Measurements from ENCODE around the gene PARD3.

The PARD3 gene

GRCh38 chr10:34565934-34566333, 249.2 kb downstream of the PARD3 start:
- no peak for DNase-seq

- DNase-seq, result no peak
Observed at GRCh38 chr10:34558093-34558583, 257.0 kb downstream of the PARD3 start.

GRCh38 chr10:34557173-34557572, 257.9 kb downstream of the PARD3 start:
- DNase-seq, result no peak

GRCh38 chr10:34555653-34556052, 259.4 kb downstream of the PARD3 start:
- no peak for DNase-seq

GRCh38 chr10:34553747-34554146, 261.3 kb downstream of the PARD3 start:
- no peak for DNase-seq

- no peak for DNase-seq
Observed at GRCh38 chr10:34551295-34551694, 263.8 kb downstream of the PARD3 start.

- no peak for DNase-seq
Observed at GRCh38 chr10:34549953-34550352, 265.1 kb downstream of the PARD3 start.

- no peak for DNase-seq
Observed at GRCh38 chr10:34549001-34549400, 266.1 kb downstream of the PARD3 start.

- no peak for DNase-seq
Observed at GRCh38 chr10:34548466-34548865, 266.6 kb downstream of the PARD3 start.

- no peak for DNase-seq
Observed at GRCh38 chr10:34547695-34548094, 267.4 kb downstream of the PARD3 start.

GRCh38 chr10:34547291-34547690, 267.8 kb downstream of the PARD3 start:
- no peak for DNase-seq

GRCh38 chr10:34544400-34544799, 270.7 kb downstream of the PARD3 start:
- DNase-seq, result no peak

GRCh38 chr10:34543716-34544115, 271.4 kb downstream of the PARD3 start:
- DNase-seq, result no peak

GRCh38 chr10:34540492-34540891, 274.6 kb downstream of the PARD3 start:
- DNase-seq, result no peak

- no peak for DNase-seq
Observed at GRCh38 chr10:34539533-34540315, 275.4 kb downstream of the PARD3 start.

GRCh38 chr10:34538281-34538829, 276.7 kb downstream of the PARD3 start:
- DNase-seq, result no peak

- DNase-seq, result no peak
Observed at GRCh38 chr10:34537629-34538231, 277.4 kb downstream of the PARD3 start.

- no peak for DNase-seq
Observed at GRCh38 chr10:34535872-34536271, 279.2 kb downstream of the PARD3 start.

GRCh38 chr10:34530778-34531177, 284.3 kb downstream of the PARD3 start:
- no peak for DNase-seq

- DNase-seq, result no peak
Observed at GRCh38 chr10:34528320-34528719, 286.8 kb downstream of the PARD3 start.

GRCh38 chr10:34526758-34527730, 288.1 kb downstream of the PARD3 start:
- DNase-seq, result no peak

- no peak for DNase-seq
Observed at GRCh38 chr10:34526186-34526585, 288.9 kb downstream of the PARD3 start.

All from activated gamma-delta T cell treated with Interleukin-2 at 50 U/mL for 16 hours (primary cell).